ENCODE measurements around the gene SLC35F6.
"Not testable (repeated sequence)": the region's sequence is repeated elsewhere in the genome, so short reads cannot be mapped to it uniquely, and the experiment has no call there.

SLC35F6 gene

DNA sequence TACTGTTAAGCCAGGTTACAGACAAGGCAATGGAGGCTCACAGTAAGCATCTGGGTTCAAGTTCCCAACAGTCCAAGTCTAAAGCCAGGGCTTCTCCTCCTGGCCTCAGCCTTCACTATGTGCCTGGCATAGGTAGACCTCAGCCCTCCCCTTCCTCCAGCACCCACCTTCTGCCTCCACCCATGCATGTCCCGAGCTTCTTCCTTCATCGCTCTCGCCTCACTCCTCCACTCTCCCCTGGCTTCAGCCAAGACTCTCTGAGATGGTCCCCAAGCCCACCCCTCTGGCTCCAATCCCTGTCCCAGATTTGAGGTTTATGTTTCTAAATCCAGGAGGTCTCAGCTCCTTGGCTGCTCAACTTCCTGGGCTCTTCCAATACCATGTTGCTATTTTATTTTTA, 48.6 kb downstream of the SLC35F6 start:
- H3K4me3 ChIP-seq (ENCODE audit: low read depth, low read length): no peak overlapping the region
- no peak for DNase-seq (ENCODE audit: low read depth)
- TF ChIP-seq, protein P1, sequence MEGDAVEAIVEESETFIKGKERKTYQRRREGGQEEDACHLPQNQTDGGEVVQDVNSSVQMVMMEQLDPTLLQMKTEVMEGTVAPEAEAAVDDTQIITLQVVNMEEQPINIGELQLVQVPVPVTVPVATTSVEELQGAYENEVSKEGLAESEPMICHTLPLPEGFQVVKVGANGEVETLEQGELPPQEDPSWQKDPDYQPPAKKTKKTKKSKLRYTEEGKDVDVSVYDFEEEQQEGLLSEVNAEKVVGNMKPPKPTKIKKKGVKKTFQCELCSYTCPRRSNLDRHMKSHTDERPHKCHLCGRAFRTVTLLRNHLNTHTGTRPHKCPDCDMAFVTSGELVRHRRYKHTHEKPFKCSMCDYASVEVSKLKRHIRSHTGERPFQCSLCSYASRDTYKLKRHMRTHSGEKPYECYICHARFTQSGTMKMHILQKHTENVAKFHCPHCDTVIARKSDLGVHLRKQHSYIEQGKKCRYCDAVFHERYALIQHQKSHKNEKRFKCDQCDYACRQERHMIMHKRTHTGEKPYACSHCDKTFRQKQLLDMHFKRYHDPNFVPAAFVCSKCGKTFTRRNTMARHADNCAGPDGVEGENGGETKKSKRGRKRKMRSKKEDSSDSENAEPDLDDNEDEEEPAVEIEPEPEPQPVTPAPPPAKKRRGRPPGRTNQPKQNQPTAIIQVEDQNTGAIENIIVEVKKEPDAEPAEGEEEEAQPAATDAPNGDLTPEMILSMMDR (conservative IDR thresholded peaks at IDR 0.05; ENCODE audit: low read depth, low read length): no peak

DNA sequence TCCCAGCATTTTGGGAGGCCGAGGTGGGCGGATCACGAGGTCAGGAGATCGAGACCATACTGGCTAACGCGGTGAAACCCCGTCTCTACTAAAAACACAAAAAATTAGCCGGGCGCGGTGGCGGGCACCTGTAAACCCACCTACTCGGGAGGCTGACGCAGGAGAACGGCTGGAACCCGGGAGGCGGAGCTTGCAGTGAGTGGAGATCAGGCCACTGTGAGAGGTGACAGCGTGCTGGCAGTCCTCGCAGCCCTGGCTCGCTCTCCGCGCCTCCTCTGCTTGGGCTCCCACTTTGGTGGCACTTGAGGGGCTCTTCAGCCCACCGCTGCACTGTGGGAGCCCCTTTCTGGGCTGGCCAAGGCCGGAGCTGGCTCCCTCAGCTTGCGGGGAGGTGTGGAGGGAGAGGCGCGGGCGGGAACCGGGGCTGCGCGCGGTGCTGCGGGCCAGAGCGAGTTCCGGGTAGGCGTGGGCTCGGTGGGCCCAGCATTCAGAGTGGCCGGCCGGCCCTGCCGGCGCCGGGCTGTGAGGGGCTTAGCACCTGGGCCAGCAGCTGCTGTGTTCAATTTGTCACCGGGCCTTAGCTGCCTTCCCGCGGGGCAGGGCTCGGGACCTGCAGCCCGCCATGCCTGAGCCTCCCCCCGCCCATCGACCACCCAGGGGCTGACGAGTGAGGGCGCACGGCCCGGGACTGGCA, 50.1 kb downstream of the SLC35F6 start:
- H3K4me3 ChIP-seq (ENCODE audit: low read depth, low read length); DNase-seq (ENCODE audit: low read depth): not testable (repeated sequence)

- H3K4me3 ChIP-seq (ENCODE audit: low read depth, low read length): no peak overlapping the region
- TF ChIP-seq, protein P1 (conservative IDR thresholded peaks at IDR 0.05; ENCODE audit: low read depth, low read length): no peak
- no peak for DNase-seq (ENCODE audit: low read depth)
Observed at GRCh38 chr2:26816893-26817292, 52.8 kb downstream of the SLC35F6 start.

GRCh38 chr2:26818255-26818654, 54.2 kb downstream of the SLC35F6 start:
- no peak overlapping the region for H3K4me3 ChIP-seq (ENCODE audit: low read depth, low read length)
- TF ChIP-seq, protein P1 (conservative IDR thresholded peaks at IDR 0.05; ENCODE audit: low read depth, low read length): no peak

GRCh38 chr2:26818972-26819371, 54.9 kb downstream of the SLC35F6 start:
- TF ChIP-seq, protein P1 (conservative IDR thresholded peaks at IDR 0.05; ENCODE audit: low read depth, low read length): no peak
- H3K4me3 ChIP-seq (ENCODE audit: low read depth, low read length): no peak overlapping the region
- DNase-seq (ENCODE audit: low read depth): no peak

More at GRCh38 chr2:26818255-26818654, 54.2 kb downstream of the SLC35F6 start:
- DNase-seq (ENCODE audit: low read depth): no peak

DNA sequence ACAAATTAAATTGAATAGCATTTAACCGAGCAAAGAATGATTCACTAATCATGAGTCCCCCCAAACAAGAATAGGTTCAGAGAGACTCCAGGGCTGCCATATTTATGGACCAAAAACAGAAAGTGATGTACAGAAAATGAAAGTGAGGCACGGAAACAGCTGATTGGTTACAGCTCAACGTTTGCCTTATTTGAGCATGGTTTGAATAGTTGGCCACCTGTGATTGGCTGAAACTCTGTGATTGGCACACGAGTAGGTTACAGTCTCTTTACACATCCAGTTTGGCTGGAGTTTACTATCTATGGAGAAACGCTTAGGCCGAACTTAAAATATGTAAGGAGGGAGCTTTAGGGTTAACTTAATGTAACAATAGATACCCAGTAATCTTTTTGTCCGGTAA, 56.8 kb downstream of the SLC35F6 start:
- TF ChIP-seq, protein P1 (conservative IDR thresholded peaks at IDR 0.05; ENCODE audit: low read depth, low read length): no peak

DNA sequence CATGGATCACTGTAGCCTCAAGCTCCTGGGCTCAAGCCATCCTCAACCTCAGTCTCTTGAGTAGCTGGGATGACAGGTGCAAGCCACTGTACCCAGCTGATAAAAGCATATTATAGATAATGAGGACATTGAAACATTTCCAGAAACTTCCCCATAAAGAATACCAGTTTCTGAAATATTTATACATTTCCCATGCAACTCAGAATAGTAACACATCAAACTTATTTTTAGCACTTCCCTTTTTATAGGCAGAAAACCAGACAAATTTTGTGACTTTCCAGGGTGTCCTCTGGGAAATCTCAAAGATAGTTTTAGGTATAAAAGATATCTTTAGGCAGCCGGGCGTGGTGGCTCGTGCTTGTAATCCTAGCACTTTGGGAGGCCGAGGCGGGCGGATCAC, 58.8 kb downstream of the SLC35F6 start:
- TF ChIP-seq, protein P1 (conservative IDR thresholded peaks at IDR 0.05; ENCODE audit: low read depth, low read length): no peak
- no peak for DNase-seq (ENCODE audit: low read depth)
- H3K4me3 ChIP-seq (ENCODE audit: low read depth, low read length): no peak overlapping the region

More for the DNA sequence above, 56.8 kb downstream of the SLC35F6 start:
- H3K4me3 ChIP-seq (ENCODE audit: low read depth, low read length): no peak overlapping the region
- DNase-seq (ENCODE audit: low read depth): no peak

All from choroid plexus epithelial cell (primary cell).